GM12864 (cell line): ENCODE results near the gene SIX2.

Experiments
- DNase-seq: peaks from one replicate; pipeline ENCODE4 v3.0.0-alpha.2; 2011; ENCODE audit warnings: low read depth
- H3K4me3 ChIP-seq: 2 replicates; pipeline ENCODE4 v1.5.1; 2011; ENCODE audit warnings: mild to moderate bottlenecking, low read depth, low read length, control low read depth
- CTCF ChIP-seq: IDR thresholded peaks from 2 replicates; pipeline ENCODE4 v1.5.1; 2011; ENCODE audit warnings: low read depth, mild to moderate bottlenecking, moderate library complexity, low read length, control low read depth, inconsistent platforms; ENCODE audit errors: missing control alignments

SIX2 gene

GRCh38 chr2:45024097-45024496, 14.8 kb upstream of the SIX2 start:
- no peak overlapping the region for H3K4me3 ChIP-seq
- no peak for DNase-seq
- no peak for TF ChIP-seq CTCF

GRCh38 chr2:45020439-45020838, 11.2 kb upstream of the SIX2 start:
- TF ChIP-seq CTCF: no peak
- DNase-seq: no peak
- H3K4me3 ChIP-seq: no peak overlapping the region

- TF ChIP-seq CTCF: no peak
- no peak for DNase-seq
- no peak overlapping the region for H3K4me3 ChIP-seq
These were observed 8.8 kb upstream of the SIX2 start for GRCh38 chr2:45018023-45018422.

GRCh38 chr2:45014831-45015230, 5.6 kb upstream of the SIX2 start:
- no peak overlapping the region for H3K4me3 ChIP-seq
- no peak for TF ChIP-seq CTCF
- no peak for DNase-seq

GRCh38 chr2:45014016-45014702, 4.9 kb upstream of the SIX2 start:
- no peak for DNase-seq
- TF ChIP-seq CTCF: peak; percentile 31

GRCh38 chr2:45013229-45014015, 4.2 kb upstream of the SIX2 start:
- no peak for DNase-seq
- no peak for TF ChIP-seq CTCF
- H3K4me3 ChIP-seq: no peak overlapping the region

More at GRCh38 chr2:45014016-45014702, 4.9 kb upstream of the SIX2 start:
- no peak overlapping the region for H3K4me3 ChIP-seq
